Hepatic stellate cell (primary cell): ENCODE measurements around the gene SLX4.
A peak's percentile ranks its signal among the peaks of the same experiment; 100 is the strongest.
"Not testable (repeated sequence)": the region's sequence is repeated elsewhere in the genome, so short reads cannot be mapped to it uniquely, and the experiment has no call there.

Experiments
- DNase-seq: peaks from one replicate; pipeline ENCODE4 v3.0.0; 2011; ENCODE audit warnings: low spot score

The SLX4 gene

GRCh38 chr16:3611146-3611975 is at the start of gene SLX4:
Gene SLX4 (minus strand): TSS chr16:3611606. CDS start chr16:3608964, 2,642 bp downstream.
- DNase-seq = peak; percentile 100

- no peak for DNase-seq
These were observed 47.8 kb upstream of the SLX4 start for GRCh38 chr16:3659251-3659650.

- no peak for DNase-seq
These were observed 45.4 kb upstream of the SLX4 start for GRCh38 chr16:3656491-3657468.

- not testable (repeated sequence) for DNase-seq
These were observed 44.7 kb upstream of the SLX4 start for GRCh38 chr16:3656160-3656490.

- no peak for DNase-seq
These were observed 44.2 kb upstream of the SLX4 start for GRCh38 chr16:3655396-3656159.

GRCh38 chr16:3655030-3655395 is 43.6 kb upstream of the SLX4 start:
- no peak for DNase-seq

- peak; percentile 70 for DNase-seq
These were observed 43.0 kb upstream of the SLX4 start, which contains the start of gene DNASE1 for GRCh38 chr16:3654249-3654991. Gene DNASE1 (plus strand): TSS chr16:3654691. CDS start chr16:3655374, 683 bp downstream.

GRCh38 chr16:3652373-3653195 is 41.2 kb upstream of the SLX4 start:
- DNase-seq = no peak

GRCh38 chr16:3651461-3652372 is 40.3 kb upstream of the SLX4 start:
- DNase-seq = no peak

GRCh38 chr16:3650631-3651265 is 39.3 kb upstream of the SLX4 start:
- DNase-seq = no peak

GRCh38 chr16:3646348-3646920 is 35.0 kb upstream of the SLX4 start:
- DNase-seq = no peak

GRCh38 chr16:3645504-3646347 is 34.3 kb upstream of the SLX4 start:
- no peak for DNase-seq

GRCh38 chr16:3645108-3645503 is 33.7 kb upstream of the SLX4 start:
- no peak for DNase-seq

- DNase-seq = no peak
These were observed 31.8 kb upstream of the SLX4 start for GRCh38 chr16:3643095-3643730.

GRCh38 chr16:3642397-3643094 is 31.1 kb upstream of the SLX4 start:
- peak; percentile 80 for DNase-seq

GRCh38 chr16:3641801-3642396 is 30.5 kb upstream of the SLX4 start:
- DNase-seq = no peak
